Measurements from ENCODE around the gene ATXN1. TPM values are rescaled to one million over a fixed set of nuclear protein-coding genes. Genes with fewer than 3 reads are reported as not detected.

Gene ATXN1
- total and polyA plus RNA-seq, 3 donors from 2014 or later: 12.8 to 84.1 (median 64.3) TPM

DNA sequence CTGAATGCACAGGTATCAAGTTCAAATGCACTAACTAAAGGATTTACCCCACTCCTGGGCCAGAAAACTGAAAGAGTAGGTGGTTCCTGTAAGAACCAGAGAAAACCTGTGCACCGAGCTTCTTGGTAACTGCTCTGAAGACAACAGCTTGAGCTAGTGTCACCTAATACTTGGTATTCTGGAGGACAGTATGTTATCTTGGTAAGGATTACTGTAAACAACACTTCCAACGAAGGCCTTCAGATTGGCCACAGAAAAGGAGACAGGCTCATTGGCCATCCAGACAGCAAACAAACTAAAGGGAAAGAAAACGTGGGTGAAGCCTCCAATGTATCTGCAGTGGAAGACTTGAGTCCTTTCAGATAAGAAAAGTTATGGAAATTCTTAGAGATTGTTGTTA is 461.4 kb downstream of the ATXN1 start:
- Histone ChIP-seq H3K36me3 (ENCODE audit: low read depth, missing control alignments) (no peaks in the 10 kb centered on the region), H3K4me3 (no peak overlapping the region), H3K27ac (no peak overlapping the region), H3K27me3 (no peaks in the 10 kb centered on the region), H3K4me1 (no peaks in the 10 kb centered on the region), H3K9me3 (no peaks in the 10 kb centered on the region)
- TF ChIP-seq, protein P1, sequence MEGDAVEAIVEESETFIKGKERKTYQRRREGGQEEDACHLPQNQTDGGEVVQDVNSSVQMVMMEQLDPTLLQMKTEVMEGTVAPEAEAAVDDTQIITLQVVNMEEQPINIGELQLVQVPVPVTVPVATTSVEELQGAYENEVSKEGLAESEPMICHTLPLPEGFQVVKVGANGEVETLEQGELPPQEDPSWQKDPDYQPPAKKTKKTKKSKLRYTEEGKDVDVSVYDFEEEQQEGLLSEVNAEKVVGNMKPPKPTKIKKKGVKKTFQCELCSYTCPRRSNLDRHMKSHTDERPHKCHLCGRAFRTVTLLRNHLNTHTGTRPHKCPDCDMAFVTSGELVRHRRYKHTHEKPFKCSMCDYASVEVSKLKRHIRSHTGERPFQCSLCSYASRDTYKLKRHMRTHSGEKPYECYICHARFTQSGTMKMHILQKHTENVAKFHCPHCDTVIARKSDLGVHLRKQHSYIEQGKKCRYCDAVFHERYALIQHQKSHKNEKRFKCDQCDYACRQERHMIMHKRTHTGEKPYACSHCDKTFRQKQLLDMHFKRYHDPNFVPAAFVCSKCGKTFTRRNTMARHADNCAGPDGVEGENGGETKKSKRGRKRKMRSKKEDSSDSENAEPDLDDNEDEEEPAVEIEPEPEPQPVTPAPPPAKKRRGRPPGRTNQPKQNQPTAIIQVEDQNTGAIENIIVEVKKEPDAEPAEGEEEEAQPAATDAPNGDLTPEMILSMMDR (IDR thresholded peaks at IDR 0.05): no peak
- DNase-seq: no peak
- intact Hi-C loops (cut with DNase I; ENCODE audit: low total_unique reads): no loop called here
- WGBS, 2 donors: 84 to 87% methylated on average over 3 of the region's 3 CpGs

DNA sequence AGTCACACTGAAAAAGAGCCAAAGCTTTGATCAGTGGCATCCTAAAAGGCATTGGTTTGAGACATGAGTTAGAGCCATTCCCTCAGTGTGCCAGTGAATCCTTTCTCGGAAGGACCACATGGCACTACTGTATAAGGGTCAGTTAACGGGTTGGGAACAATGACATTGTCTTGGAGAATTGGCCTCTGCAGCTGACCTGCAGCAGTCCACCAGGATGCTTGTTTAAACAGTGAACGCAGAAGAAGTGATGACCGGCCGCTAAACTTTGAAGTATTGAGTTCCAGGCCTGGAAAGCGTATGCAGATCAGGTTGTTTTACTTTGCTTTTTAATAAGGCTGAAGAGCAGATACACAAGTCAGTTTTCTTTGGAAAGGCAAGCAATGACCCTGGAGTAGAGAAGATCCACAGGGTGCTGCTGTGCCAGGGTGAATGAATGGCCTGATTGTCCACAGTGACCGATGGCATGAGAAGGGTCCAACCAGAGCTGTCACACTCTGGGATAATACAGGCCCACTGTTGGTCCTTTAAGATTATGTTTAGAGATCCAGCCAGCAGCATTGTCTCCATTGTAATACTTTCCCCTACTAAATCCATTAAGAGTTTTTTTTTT is 465.1 kb downstream of the ATXN1 start:
- intact Hi-C loops (cut with DNase I; ENCODE audit: low total_unique reads): no loop called here
- WGBS, 2 donors: 83 to 94% methylated on average over 7 of the region's 7 CpGs
- Histone ChIP-seq H3K9me3 (no peaks in the 10 kb centered on the region), H3K4me1 (no peaks in the 10 kb centered on the region), H3K27ac (no peak overlapping the region), H3K27me3 (no peaks in the 10 kb centered on the region), H3K4me3 (no peak overlapping the region), H3K36me3 (ENCODE audit: low read depth, missing control alignments) (no peaks in the 10 kb centered on the region)
- DNase-seq: no peak
- no peak for TF ChIP-seq POLR2A (IDR thresholded peaks at IDR 0.05)

DNA sequence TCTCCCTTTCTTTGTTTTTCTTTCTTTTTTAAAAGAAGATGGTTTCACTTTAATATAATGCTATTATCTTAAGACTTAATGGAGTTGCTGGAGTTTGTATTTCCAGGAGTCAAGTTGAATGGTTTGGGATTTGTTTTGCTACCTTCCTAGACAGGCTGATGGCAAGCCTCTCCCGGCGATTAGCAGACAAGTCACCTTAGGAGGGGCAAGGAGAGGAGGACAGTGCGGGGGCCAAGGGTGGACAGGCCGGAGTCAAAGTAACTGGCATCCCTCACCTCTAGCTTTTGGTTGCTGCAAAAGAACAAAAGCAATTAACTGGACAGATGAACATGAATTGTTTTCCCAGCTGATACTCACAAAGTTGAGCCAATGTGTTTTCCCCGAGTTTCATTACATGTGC is 465.8 kb downstream of the ATXN1 start:
- DNase-seq: no peak
- TF ChIP-seq, protein P1 (IDR thresholded peaks at IDR 0.05): no peak
- intact Hi-C loops (cut with DNase I; ENCODE audit: low total_unique reads): no loop called here
- Histone ChIP-seq H3K9me3 (no peaks in the 10 kb centered on the region), H3K4me3 (no peak overlapping the region), H3K4me1 (no peaks in the 10 kb centered on the region), H3K36me3 (ENCODE audit: low read depth, missing control alignments) (no peaks in the 10 kb centered on the region), H3K27me3 (no peaks in the 10 kb centered on the region), H3K27ac (no peak overlapping the region)
- 81 to 85% methylated on average over 5 of the region's 5 CpGs for WGBS, 2 donors

DNA sequence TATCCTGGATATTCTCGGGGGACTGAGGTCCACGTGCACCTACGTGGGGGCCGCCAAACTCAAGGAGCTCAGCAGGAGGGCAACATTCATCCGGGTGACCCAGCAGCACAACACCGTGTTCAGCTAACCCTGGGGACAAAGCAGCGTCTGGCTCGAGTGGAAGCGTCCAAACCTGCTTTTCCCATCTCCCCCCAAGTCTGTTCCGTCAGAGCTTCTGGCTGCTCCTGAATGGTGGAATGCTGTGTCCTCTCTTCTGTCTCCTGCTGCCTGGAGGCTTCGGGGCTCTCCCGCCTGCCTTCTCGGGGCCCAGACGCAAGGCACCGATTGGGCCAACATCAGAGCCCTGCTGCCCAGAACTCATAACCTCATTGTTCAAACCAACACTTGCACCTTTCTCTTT is 466.2 kb downstream of the ATXN1 start:
- no peak for TF ChIP-seq POLR2A (IDR thresholded peaks at IDR 0.05)
- TF ChIP-seq, protein P1 (IDR thresholded peaks at IDR 0.05): no peak

DNA sequence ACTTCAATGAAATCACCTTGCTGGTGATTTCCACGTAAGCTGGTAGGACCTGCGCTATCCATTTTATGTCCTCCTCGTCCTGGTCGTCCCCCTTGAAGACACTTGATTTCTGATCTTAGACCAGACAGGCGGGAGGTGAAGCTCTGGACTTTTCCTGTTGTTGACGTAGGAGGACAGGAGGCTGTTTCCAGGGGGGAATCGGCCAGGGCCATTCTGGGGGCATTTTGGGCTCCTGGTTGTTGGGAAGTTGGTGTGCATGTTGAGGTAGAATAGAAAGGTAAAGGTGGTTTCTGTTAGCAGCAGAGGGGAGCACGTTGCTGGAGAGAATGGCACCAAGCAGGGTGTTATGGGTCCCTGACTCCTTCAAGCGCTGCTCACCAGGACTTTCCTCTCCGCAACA is 466.9 kb downstream of the ATXN1 start:
- Histone ChIP-seq H3K9me3 (no peaks in the 10 kb centered on the region), H3K4me3 (no peak overlapping the region), H3K4me1 (no peaks in the 10 kb centered on the region), H3K36me3 (ENCODE audit: low read depth, missing control alignments) (no peaks in the 10 kb centered on the region), H3K27me3 (no peaks in the 10 kb centered on the region), H3K27ac (no peak overlapping the region)
- intact Hi-C loops (cut with DNase I; ENCODE audit: low total_unique reads): no loop called here
- no peak for TF ChIP-seq POLR2A (IDR thresholded peaks at IDR 0.05)
- TF ChIP-seq, protein P1 (IDR thresholded peaks at IDR 0.05): no peak
- no peak for DNase-seq
- WGBS, 2 donors: 94 to 100% methylated on average over 6 to 10 of the region's 10 CpGs

More for the DNA sequence above, 466.2 kb downstream of the ATXN1 start:
- H3K4me3 ChIP-seq: no peak overlapping the region
- 80 to 90% methylated on average over 15 of the region's 15 CpGs for WGBS, 2 donors
- DNase-seq: no peak
- H3K4me1 ChIP-seq: no peaks in the 10 kb centered on the region
- intact Hi-C loops (cut with DNase I; ENCODE audit: low total_unique reads): no loop called here
- H3K36me3 ChIP-seq (ENCODE audit: low read depth, missing control alignments): no peaks in the 10 kb centered on the region
- H3K9me3 ChIP-seq: no peaks in the 10 kb centered on the region
- no peak overlapping the region for H3K27ac ChIP-seq
- no peaks in the 10 kb centered on the region for H3K27me3 ChIP-seq

All from testis (tissue), 3 donors.